TTC549 (cell line): ENCODE results near the gene NOL9.
A peak's percentile ranks its signal among the peaks of the same experiment; 100 is the strongest.

Source experiments
- FAIRE-seq: peaks from 2 replicates; lab custom pipeline; 2012; peaks lifted over from hg19 to GRCh38; lab: Jason Lieb, UNC

The NOL9 gene

GRCh38 chr1:6588893-6589520 lies 34.7 kb upstream of the NOL9 start:
- FAIRE-seq: no peak

DNA sequence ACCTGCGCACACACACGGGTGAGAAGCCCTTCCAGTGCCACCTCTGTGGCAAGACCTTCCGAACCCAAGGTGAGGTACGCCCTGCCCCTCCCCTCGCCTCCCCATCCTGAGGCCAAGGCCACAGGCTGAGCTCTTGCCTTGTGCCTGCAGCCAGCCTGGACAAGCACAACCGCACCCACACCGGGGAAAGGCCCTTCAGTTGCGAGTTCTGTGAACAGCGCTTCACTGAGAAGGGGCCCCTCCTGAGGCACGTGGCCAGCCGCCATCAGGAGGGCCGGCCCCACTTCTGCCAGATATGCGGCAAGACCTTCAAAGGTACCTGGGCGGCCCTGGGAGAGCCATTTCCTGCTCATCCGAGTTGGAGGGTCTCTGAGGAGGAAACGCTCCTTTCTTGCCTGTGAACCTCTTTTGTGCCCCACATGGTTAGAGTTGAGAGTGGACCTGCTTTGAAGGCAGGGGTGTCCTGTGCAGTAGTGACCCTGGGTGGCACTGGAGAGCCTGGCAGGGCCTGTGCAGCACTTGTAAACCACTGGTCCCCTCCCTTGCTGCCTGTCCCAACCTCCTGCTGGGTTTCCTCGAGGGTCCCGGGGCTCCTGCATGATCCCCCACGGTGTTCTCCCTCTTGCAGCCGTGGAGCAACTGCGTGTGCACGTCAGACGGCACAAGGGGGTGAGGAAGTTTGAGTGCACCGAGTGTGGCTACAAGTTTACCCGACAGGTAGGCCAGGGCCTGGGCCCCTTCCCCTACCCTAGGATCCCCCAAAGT lies 34.0 kb upstream of the NOL9 start:
- FAIRE-seq: no peak

GRCh38 chr1:6587261-6588005 lies 33.1 kb upstream of the NOL9 start:
- no peak for FAIRE-seq

GRCh38 chr1:6586404-6586816 lies 32.1 kb upstream of the NOL9 start:
- no peak for FAIRE-seq

GRCh38 chr1:6585841-6586240 lies 31.5 kb upstream of the NOL9 start:
- no peak for FAIRE-seq

DNA sequence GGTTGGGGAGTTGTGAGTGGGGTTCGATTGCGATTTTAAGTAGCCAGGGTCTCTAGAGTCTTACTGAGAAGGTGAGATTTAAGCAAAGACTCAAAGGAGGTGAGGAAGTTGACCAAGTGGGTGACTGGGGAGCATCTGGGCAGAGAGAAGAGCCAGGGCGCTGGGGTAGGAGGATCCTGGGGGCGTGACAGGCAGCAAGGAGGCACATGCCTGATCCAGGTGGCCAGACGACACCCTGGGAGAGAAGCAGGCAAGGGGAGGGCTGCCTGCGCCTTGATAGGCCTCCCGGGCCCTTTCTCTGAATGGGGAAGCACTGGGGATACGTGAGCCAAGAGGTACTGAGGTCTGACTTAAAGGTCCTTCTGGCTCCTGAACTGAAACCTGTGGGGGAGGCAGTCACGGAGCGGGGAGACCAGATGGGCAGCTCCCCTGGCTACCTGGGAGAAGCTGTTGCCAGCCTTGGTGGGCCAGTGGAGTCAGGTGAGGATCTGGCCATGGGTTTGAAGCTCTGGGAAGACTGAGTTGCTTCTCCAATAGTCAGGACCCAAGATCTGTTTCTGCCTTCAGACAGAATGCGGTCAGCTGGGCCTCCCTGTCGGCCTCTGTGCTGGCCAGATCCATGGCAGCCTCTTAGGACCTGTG lies 30.9 kb upstream of the NOL9 start:
- FAIRE-seq: no peak

- FAIRE-seq: no peak
Observed at GRCh38 chr1:6584126-6585080, 30.1 kb upstream of the NOL9 start.

- no peak for FAIRE-seq
Observed at GRCh38 chr1:6582370-6582769, 28.1 kb upstream of the NOL9 start.

DNA sequence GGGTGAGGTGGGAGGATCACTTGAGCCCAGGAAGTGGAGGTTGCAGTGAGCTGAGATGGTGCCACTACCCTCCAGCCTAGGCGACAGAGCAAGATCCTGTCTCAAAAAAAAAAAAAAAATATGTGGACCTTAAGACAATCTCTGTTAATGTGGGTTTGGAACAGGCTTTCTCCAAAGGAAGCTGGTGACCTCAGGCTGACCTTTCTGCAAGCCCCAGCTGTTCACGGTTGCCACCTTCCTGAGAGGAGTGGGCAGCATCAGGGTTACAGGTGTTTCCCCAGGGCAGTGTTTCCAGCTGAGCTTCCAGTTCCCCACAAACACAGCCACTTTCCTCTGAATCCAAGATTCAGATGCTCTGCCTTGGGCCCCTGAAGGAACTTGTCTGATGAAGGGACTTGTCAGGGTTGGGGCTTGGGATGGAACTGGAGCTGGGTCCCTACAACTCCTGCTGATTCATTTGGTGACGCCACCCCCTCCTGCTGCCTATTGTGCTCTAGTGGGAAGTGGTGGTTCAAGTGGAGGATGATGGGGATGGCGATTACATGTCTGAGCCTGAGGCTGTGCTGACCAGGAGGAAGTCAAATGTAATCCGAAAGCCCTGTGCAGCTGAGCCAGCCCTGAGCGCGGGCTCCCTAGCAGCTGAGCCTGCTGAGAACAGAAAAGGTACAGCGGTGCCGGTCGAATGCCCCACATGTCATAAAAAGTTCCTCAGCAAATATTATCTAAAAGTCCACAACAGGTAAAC lies 27.4 kb upstream of the NOL9 start:
- no peak for FAIRE-seq

DNA sequence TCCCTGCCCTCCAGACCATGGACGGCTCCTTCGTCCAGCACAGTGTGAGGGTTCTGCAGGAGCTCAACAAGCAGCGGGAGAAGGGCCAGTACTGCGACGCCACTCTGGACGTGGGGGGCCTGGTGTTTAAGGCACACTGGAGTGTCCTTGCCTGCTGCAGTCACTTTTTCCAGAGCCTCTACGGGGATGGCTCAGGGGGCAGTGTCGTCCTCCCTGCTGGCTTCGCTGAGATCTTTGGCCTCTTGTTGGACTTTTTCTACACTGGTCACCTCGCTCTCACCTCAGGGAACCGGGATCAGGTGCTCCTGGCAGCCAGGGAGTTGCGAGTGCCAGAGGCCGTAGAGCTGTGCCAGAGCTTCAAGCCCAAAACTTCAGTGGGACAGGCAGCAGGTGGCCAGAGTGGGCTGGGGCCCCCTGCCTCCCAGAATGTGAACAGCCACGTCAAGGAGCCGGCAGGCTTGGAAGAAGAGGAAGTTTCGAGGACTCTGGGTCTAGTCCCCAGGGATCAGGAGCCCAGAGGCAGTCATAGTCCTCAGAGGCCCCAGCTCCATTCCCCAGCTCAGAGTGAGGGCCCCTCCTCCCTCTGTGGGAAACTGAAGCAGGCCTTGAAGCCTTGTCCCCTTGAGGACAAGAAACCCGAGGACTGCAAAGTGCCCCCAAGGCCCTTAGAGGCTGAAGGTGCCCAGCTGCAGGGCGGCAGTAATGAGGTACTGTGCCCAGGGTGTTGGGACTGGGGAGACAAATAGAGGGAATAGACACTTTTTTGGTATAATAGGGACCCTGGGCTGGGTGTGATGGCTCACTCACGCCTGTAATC lies 26.5 kb upstream of the NOL9 start:
- FAIRE-seq: no peak

DNA sequence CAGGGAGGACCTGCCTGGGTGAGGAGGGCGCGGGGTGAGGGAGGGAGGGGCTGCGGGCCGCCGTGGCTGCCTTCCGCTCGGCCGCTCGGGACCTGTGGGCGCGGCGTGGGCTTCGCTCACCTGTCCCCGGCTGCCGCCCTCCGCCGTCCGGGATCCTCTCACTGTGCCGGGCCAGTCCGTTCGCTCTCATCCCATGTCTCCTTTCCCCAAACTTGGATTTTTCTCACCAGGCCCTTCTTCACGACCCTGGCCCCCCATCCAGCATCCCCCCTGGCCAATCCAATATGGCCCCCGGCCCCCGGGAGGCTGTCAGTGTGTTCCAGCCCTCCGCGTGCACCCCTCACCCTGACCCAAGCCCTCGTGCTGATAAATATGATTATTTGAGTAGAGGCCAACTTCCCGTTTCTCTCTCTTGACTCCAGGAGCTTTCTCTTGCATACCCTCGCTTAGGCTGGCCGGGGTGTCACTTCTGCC lies 25.8 kb upstream of the NOL9 start:
- FAIRE-seq: no peak

DNA sequence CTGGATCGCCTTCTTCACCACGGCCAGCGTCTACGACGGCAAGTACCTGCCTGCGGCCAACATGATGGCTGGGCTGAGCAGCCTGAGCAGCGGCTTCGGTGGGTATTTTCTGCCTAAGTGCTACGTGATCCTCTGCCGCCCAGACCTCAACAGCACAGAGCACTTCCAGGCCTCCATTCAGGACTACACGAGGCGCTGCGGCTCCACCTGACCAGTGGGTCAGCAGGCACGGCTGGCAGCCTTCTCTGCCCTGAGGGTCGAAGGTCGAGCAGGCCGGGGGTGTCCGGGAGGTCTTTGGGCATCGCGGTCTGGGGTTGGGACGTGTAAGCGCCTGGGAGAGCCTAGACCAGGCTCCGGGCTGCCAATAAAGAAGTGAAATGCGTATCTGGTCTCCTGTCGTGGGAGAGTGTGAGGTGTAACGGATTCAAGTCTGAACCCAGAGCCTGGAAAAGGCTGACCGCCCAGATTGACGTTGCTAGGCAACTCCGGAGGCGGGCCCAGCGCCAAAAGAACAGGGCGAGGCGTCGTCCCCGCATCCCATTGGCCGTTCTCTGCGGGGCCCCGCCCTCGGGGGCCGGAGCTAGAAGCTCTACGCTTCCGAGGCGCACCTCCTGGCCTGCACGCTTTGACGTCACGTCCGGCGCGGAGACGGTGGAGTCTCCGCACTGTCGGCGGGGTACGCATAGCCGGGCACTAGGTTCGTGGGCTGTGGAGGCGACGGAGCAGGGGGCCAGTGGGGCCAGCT lies 25.2 kb upstream of the NOL9 start, which contains the start of gene ZBTB48:
Gene ZBTB48 (plus strand): TSS at position 621 of the 745 bp plus-strand sequence. CDS start 616 bp downstream, outside the sequence.
- FAIRE-seq: peak; percentile 94

- FAIRE-seq: no peak
Observed at GRCh38 chr1:6578624-6579373, 24.5 kb upstream of the NOL9 start.

GRCh38 chr1:6577831-6578525 lies 23.7 kb upstream of the NOL9 start:
- FAIRE-seq: no peak

GRCh38 chr1:6574818-6575217 lies 20.5 kb upstream of the NOL9 start:
- no peak for FAIRE-seq

- no peak for FAIRE-seq
Observed at GRCh38 chr1:6574025-6574620, 19.8 kb upstream of the NOL9 start.
